ENCODE data around the gene TRAPPC13. TPM values are rescaled to one million over a fixed set of nuclear protein-coding genes. Genes with fewer than 3 reads are reported as not detected.
"Not testable (repeated sequence)": the region's sequence is repeated elsewhere in the genome, so short reads cannot be mapped to it uniquely, and the experiment has no call there.

Gene TRAPPC13
- total RNA-seq: 39.5 TPM

DNA sequence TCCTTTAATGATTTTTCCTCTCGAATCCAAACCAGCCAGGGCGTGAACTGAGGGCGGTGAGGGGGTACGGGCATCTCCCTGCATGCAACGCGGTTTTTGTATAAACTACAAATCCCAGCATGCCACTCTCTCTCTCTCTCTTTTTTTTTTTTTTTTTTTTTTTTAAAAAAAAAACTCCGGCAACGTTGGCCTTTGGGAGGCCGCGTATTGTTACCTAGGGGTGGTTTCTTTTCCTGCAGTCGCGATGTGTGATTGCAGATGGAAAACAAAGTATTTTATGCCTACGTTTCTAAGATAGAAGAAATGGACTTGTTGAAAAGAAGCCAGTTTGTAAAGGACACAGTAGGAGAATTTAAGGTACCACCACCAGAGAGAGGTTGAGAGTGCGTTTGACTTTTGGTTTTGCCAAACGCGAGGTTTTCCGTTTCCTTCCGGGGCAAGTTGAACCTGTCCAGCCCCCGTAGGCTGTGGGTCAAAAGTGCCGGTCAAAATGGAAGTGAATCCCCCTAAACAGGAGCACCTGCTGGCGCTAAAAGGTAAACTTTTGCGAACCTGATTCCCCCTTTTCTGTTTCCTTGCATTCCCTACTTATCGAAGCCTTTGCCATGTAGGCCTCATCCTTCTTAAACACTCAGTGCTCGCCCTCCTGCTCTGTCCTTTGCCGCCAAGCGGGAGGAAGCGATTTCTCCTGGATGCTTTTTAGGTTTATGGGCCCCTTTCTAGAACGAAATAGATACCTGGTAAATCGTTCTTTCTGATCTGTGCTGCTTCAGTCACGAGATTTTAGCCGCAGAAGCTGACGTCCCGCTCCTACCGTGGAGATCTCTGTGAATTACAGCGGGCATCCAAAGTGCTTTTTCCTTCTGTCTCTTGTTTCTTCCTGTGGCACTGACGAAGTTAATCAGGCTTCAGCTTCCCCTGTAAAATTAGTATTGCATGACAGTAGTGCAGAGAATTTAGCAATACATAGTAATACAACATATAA is at the start of gene TRAPPC13, which contains the start of gene SHLD3:
TSS of gene TRAPPC13 (plus strand) at position 457 of the 985 bp plus-strand sequence. CDS start at position 491, 34 bp downstream.
TSS of gene SHLD3 (plus strand) at position 457 of the 985 bp plus-strand sequence. CDS start 4,561 bp downstream, outside the sequence.
- DNase-seq: peak; percentile 96

GRCh38 chr5:65577141-65577540 is 47.7 kb upstream of the TRAPPC13 start:
- DNase-seq: no peak

DNA sequence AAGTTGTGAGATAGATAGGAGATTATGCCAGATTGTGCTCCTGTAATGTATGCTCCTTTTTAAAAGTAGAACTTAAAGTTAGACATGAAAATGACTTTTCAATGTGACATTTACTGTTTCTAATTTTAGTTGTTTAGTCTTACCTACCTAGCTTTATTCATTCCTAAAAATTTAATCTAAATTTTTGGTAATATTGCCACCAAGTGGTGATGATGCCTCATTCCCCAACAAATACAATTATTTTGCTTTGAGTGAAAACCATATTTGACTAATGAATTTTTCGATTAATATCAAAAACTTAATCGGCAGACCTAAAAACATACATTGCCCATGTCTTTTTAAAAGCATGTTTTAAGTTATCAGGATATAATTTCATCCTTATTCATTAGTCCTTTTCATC is 36.1 kb upstream of the TRAPPC13 start:
- no peak for DNase-seq

DNA sequence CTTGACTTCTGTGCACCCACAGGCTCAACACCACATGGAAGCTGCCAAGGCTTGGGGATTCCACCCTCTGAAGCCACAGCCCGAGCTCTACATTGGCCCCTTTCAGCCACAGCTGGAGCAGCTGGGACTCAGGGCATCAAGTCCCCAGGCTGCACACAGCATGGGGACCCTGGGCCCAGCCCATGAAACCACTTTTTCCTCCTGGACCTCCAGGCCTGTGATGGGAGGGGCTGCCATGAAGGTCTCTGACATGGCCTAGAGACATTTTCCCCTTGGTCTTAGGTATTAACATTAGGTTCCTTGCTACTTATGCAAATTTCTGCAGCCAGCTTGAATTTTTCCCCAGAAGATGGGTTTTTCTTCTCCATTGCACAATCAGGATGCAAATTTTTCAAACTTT is 23.1 kb upstream of the TRAPPC13 start:
- DNase-seq: not testable (repeated sequence)

GRCh38 chr5:65611524-65611923 is 13.3 kb upstream of the TRAPPC13 start:
- DNase-seq: no peak

DNA sequence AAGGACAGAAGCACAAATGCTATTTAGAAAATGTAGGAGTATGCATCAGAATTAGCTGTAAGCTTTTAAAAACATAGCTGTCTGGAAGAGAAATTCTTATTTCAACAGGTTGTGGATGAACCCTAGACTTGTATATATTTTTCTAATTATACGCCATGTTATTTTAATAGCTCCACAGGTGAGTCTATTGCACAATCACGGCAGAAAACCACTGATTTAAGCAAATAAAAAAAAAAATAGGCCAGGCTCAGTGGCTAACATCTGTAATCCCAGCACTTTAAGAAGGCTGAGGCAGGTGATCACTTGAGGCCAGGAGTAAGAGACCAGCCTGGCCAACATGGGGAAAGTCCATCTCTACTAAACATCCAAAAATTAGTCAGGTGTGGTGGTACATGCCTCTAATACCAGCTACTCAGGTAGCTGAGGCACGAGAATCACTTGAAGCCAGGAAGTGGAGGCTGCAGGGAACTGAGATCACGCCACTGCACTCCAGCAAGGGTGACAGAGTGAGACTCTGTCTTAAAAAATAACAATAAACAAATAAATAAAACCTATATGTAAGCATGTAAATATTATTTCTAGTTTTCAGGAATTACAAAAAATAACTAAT is 12.4 kb upstream of the TRAPPC13 start:
- no peak for DNase-seq

- DNase-seq: no peak
Observed at GRCh38 chr5:65620021-65620420, 4.8 kb upstream of the TRAPPC13 start.

DNA sequence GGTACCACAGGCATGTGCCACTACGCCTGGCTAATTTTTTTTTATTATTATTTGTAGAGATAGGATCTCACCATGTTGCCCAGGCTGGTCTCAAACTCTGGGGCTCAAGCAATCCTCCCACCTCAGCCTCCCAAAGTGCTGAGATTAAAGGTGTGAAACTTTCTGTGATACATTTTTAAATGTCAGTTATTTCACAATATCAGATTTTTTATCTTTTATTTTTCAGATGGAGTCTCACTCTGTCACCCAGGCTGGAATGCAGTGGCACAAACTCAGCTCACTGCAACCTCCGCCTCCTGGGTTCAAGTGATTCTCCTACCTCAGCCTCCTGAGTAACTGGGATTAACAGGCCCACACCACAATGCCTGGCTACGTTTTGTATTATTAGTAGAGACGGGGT is 2.9 kb upstream of the TRAPPC13 start:
- DNase-seq: not testable (repeated sequence)

GRCh38 chr5:65623482-65623881 is 1.3 kb upstream of the TRAPPC13 start:
- DNase-seq: peak; percentile 2

DNA sequence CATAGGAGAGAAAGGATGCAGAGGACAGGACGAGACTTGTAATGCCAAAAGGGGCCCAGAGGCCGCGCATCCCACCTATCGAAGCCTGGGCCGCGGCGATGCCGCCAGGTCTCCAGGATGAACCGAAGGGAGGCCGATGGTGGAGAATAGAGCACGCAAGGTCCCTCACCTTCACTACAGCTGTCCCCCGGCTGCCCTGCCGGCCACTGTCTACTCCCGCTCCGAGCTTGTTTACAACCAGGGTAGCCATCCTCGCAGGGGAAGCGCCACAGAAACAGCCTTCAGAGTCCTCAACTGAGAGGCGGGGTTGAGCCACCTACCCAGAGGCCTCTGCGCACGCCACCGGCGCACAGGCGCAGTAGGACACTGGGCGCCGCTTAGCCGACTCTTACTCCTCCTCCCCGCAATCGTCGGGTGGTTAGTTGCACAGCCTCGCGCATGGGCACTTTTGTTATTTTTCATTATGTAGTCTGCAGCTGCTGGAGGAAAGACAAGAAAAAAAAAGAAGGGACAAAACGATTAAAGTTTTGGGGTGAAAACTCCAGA is 729 bp upstream of the TRAPPC13 start, which contains the start of gene TRIM23:
TSS of gene TRIM23 (minus strand) at position 309 of the 546 bp plus-strand sequence. CDS start at position 250, 59 bp downstream.
- peak; percentile 98 for DNase-seq

DNA sequence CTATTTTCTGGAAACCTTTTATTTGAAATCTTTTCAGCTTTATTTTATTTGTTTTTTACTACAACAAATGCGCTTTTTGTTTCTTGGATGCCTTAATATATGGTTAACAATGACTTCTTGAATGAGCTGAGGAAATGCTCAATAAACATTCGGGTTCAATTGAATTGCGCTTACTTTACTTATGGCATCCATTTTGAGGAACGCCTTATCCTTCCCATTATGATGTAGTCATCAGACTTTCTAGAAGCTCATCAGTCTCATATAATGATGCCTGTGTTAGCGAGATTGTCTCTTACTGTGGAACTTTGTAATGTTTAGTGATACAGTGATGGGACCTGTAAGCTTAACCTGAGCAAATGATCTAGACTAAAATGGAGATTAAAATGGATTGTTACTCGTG is 916 bp downstream of the TRAPPC13 start:
- peak; percentile 10 for DNase-seq

- DNase-seq: no peak
Observed at GRCh38 chr5:65630981-65631380, 6.2 kb downstream of the TRAPPC13 start.

DNA sequence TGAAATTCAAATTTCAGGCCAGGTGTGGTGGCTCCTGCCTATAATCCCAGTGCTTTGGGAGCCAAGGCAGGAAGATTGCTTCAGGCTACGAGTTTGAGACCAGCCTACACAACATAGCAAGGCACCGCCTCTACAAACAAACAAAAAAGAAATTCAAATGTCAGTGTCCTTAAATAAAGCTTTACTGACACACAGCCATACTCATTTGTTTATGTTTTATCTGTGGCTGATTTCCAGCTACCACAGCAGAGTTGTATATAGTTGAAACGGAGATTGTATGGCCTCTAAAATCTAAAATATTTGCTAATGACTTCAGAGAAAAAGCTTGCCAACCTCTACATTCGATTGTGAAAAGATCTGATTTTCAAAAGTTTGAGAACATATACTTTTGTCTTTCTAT is 15.4 kb downstream of the TRAPPC13 start:
- no peak for DNase-seq

- DNase-seq: no peak
Observed at GRCh38 chr5:65646938-65647337, 22.1 kb downstream of the TRAPPC13 start.

- DNase-seq: no peak
Observed at GRCh38 chr5:65647941-65648340, 23.1 kb downstream of the TRAPPC13 start.

DNA sequence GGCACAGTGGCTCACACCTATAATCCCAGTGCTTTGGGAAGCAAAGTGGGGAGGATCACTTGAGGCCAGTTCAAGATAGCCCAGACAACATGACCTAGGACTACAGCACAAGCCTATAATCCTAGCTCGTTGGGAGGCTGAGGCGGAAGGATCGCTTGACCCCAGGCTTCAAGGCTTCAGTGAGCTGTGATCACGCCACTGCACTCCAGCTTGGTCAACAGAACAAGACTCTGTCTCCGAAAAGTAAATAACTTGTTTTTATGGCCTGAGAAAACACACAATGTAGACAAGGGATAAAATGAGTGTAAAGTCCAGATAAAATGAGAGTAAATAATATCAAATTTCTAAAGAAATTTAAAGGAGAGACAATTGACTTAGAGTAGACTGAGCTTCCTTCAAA is 26.3 kb downstream of the TRAPPC13 start:
- no peak for DNase-seq

- no peak for DNase-seq
Observed at GRCh38 chr5:65654713-65655112, 29.9 kb downstream of the TRAPPC13 start.

DNA sequence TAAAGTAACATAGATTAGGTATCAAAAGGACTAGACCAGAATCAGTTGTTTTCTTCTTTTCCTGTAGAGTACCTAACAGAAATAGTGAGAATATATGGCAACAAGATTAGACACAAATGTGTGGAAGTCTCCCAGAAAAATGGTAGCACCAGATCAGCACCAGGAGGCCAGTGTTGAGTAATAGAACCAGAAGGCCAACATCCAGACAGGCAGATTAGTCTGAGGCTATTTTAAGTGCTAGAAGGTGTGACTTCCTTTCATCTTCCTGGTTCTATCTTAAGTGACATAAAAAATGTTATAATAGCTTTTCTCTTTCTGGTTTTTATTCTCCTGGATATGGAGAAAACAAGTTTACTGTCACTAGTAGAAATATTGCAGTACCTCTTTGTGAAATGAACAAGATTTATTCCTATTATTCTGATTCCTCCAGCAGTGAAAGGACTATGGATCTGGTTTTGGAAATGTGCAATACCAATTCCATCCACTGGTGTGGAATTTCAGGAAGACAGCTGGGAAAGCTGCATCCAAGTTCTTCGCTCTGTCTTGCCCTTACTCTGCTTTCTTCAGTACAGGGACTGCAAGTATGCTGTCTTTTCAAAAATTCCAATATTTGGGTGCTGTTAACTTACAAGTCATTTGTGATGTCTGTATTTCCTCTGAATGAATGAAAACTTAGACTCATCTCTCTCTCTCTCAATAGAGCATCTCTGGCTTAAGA is 39.1 kb downstream of the TRAPPC13 start:
- peak; percentile 12 for DNase-seq

GRCh38 chr5:65668696-65669095 is 43.9 kb downstream of the TRAPPC13 start:
- DNase-seq: no peak

- no peak for DNase-seq
Observed at GRCh38 chr5:65672796-65673195, 48.0 kb downstream of the TRAPPC13 start.

DNA sequence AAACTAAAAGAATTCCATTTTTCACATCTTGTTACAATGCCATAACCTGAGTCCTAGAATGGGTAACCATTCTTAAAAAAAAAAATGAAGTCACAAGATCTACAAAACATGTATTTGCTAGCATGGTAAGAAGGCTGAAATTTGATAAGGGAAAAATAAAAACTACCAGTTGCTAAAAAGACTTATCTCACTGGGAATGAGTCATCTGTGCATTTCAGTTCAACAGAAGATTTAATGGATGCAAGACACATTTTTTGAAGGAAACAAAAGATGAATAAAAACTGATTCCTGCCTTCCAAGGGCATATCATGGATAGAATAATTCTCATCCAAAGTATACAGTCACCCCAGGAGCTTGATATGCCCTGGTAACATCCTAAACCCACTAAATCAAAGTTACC is 49.9 kb downstream of the TRAPPC13 start:
- DNase-seq: no peak

DNA sequence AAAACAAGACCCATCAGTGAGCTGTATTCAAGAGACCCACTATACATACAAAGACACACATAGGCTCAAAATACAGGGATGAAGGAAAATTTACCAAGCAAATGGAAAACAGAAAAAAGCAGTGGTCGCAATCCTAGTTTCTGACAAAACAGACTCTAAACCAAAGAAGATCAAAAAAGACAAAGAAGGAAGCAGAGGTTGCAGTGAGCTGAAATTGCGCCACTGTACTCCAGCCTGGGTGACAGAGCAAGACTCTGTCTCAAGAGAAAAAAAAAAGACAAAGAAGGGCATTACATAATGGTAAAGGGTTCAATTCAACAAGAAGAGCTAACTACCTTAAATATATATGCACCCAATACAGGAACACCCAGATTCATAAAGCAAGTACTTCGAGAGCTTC is 51.2 kb downstream of the TRAPPC13 start:
- not testable (repeated sequence) for DNase-seq
